Measurements from ENCODE around the gene FMNL2.

DNA sequence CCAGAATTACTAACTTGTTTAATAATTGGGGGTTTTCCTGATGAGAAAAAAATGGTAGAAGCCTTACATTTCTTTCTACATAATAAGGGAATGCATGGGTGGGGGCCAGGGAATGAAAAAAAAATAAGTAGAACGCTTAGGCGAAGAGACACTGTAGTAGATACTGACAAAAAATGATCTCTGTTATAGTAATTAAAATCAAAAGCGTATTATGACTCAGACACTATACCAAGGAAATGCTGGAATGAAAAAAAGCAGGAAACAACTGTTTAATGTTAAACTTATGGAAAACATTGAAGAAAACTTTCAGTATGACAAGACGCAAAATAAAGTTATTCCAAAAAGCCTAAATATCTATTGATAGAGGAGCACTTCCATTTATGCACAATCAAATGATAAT is 339.4 kb downstream of the FMNL2 start:
- TF ChIP-seq POLR2A (IDR thresholded peaks at IDR 0.05; ENCODE audit: low read length) (no peak), GATA1 (IDR thresholded peaks at IDR 0.05; ENCODE audit: low read depth, low read length) (no peak)

Measured in erythroblast (primary cell).